Measurements from ENCODE around the gene ARPP21.

The ARPP21 gene

DNA sequence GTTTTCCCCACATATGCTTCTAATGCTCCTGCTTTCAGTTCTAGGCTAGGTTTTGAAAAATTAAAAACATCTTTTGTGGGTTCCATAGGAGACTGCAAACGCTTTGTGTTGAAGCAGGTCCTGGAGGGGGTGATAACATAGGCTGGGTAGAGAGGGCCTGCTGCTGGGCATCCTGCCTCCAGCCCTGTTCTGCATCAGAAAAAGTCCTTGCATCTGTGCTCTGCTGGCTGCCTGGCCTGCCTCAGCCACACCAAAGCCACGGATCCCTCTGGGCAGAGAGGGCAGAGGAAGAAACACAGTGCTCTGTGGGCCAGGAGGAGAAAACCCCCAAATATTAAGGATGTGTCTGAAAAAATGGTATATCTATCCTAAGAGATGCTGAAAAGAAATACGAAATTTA, 3.9 kb upstream of the ARPP21 start:
- H3K4me3 ChIP-seq (ENCODE audit: low read depth, low read length), result no peak overlapping the region
- no peak for DNase-seq (ENCODE audit: low read depth)
- TF ChIP-seq, protein P1, sequence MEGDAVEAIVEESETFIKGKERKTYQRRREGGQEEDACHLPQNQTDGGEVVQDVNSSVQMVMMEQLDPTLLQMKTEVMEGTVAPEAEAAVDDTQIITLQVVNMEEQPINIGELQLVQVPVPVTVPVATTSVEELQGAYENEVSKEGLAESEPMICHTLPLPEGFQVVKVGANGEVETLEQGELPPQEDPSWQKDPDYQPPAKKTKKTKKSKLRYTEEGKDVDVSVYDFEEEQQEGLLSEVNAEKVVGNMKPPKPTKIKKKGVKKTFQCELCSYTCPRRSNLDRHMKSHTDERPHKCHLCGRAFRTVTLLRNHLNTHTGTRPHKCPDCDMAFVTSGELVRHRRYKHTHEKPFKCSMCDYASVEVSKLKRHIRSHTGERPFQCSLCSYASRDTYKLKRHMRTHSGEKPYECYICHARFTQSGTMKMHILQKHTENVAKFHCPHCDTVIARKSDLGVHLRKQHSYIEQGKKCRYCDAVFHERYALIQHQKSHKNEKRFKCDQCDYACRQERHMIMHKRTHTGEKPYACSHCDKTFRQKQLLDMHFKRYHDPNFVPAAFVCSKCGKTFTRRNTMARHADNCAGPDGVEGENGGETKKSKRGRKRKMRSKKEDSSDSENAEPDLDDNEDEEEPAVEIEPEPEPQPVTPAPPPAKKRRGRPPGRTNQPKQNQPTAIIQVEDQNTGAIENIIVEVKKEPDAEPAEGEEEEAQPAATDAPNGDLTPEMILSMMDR (IDR thresholded peaks at IDR 0.05; ENCODE audit: low read depth, low read length, missing control alignments), result no peak

GRCh38 chr3:35635926-35636683, 3.2 kb upstream of the ARPP21 start:
- TF ChIP-seq, protein P1 (IDR thresholded peaks at IDR 0.05; ENCODE audit: low read depth, low read length, missing control alignments), result no peak
- no peak for DNase-seq (ENCODE audit: low read depth)
- H3K4me3 ChIP-seq (ENCODE audit: low read depth, low read length), result no peak overlapping the region

DNA sequence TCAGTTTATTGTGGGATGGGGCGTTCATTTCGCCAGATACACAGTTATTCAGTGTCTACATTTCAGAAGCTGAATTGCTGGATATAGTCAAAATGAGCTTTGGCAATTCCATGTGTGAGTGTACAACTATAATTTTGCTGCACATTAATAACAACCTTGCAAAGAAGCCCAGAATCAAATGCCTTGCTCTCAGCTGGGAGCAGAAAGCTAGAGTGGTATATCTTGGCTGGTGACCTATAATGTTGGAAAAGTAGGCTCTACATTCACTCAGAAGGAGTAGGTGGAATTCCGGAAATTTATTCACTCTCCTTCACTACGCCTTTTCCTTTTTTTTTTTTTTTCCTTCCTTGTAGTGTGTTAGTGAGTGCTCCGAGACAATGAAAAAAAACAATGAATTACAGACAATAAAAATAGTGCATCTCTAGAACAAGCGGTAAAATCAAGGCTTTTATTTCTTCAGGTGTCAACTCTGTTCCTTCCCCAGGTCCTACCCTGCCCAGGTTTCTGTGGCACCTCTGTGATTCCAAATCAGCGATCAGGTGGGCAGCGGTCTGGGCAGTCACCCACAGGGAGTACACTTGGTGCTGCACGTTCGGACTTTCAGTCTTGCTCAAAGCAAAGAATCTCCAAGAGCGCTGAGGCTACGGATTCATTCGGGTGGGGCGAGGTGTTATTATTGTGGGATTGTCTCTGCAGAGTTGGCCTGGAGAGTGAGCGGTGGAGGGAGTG, 910 bp upstream of the ARPP21 start:
- DNase-seq (ENCODE audit: low read depth), result no peak
- H3K4me3 ChIP-seq (ENCODE audit: low read depth, low read length), result no peak overlapping the region
- TF ChIP-seq, protein P1 (IDR thresholded peaks at IDR 0.05; ENCODE audit: low read depth, low read length, missing control alignments), result no peak

DNA sequence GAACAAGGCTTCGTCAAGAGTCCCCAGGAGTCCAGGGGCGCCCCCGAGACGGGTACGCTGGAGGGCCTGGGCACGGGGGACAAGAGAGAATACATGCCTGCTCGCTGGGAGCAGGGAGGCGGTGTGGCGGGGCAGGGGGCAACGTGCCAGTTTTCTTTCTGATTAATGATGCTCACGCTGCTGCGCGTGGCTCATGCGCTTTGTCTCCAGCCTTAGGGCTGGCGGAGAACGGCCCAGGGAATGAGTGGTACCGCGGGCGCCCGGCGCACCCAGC, 408 bp upstream of the ARPP21 start:
- TF ChIP-seq, protein P1 (IDR thresholded peaks at IDR 0.05; ENCODE audit: low read depth, low read length, missing control alignments), result no peak
- H3K4me3 ChIP-seq (ENCODE audit: low read depth, low read length), result no peak overlapping the region
- no peak for DNase-seq (ENCODE audit: low read depth)

DNA sequence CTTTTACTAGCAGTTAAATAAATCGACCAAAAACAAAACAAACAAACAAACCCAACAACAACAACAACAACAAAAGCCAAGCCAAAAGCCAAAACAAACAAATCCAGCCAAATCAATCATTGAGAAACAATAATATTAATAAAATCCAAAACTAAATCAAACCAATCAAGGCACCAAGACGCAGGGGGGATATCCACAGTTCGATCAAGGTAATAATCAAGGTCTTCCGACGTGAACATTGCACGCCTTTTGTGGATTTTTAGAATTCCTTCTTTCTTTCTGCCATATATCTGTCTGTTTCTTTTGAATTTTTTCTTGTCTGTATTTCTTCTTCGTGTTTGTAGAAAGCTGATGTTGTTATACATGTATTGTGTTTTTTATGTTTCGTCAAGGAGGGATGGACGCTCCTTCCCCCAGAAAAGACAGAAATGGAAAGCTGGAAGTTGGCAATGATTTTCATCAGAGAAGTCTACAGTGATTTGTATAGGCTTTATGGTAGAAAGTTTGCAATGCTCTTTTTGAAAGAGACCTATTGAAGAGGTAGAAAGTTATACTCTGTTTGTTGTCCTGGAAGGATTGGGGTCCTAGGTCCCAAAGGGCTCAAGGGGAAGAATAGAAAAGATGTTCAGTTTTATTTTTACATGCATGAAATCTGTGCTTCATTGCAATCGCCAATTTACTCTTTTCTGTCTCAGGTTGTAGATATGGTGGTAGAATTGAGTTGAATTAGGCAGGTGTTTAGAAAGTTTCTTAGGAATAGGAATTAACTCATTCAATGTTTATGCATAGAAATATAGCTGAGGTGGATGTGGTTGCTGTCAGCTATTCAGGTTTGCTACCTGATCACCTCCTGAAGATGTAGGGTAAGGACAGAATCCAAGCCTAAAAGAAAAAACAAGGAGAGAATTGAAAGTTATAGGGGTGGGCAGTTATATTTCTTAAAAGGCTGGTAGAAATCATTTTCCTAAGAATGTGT, 1.2 kb downstream of the ARPP21 start:
- no peak for DNase-seq (ENCODE audit: low read depth)
- H3K4me3 ChIP-seq (ENCODE audit: low read depth, low read length), result no peak overlapping the region
- TF ChIP-seq, protein P1 (IDR thresholded peaks at IDR 0.05; ENCODE audit: low read depth, low read length, missing control alignments), result no peak

DNA sequence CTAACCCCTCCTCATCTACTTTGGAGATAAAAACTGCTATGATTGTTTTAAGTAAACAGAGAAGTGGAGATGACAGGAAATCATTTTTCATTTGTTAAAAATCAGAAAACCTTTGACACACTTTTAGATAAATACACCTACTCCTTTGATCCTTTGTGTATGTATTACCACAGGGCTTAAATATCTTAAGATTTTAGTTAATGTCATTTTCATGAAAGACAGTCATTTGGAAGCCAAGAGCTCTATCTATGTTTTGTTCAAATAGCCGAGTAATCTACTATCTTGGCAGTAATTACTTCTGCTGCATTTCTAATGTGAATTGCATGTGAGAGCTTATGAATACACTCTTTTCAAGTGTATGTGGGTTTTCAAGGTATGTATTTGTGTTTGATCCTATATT, 2.0 kb downstream of the ARPP21 start:
- no peak for DNase-seq (ENCODE audit: low read depth)
- no peak overlapping the region for H3K4me3 ChIP-seq (ENCODE audit: low read depth, low read length)
- TF ChIP-seq, protein P1 (IDR thresholded peaks at IDR 0.05; ENCODE audit: low read depth, low read length, missing control alignments), result no peak
